HEK293T (cell line): ENCODE data around the gene TFRC.

Source experiments
- CTCF ChIA-PET: fragments of 350-600 bp; formaldehyde crosslinking; extraction: SDS; loops from one replicate; lab custom pipeline; 2021; ENCODE audit warnings: antibody characterized with exemption, inconsistent platforms; lab: Yijun Ruan, JAX
- POLR2A ChIA-PET: fragments of 350-600 bp; formaldehyde crosslinking; extraction: SDS; loops from one replicate; lab custom pipeline; 2020; ENCODE audit warnings: antibody characterized with exemption, inconsistent platforms; lab: Yijun Ruan, JAX
- DNase-seq: peaks from one replicate; pipeline ENCODE4 v3.0.0; 2012; ENCODE audit warnings: mixed read lengths; ENCODE audit errors: extremely low spot score
- ARNT ChIP-seq: fragments of 450-650 bp; IDR thresholded peaks from 2 replicates; pipeline ENCODE4 v1.6.1; 2017; ENCODE audit warnings: mild to moderate bottlenecking
- BHLHE40 ChIP-seq: fragments of 450-650 bp; IDR thresholded peaks from 2 replicates; pipeline ENCODE4 v1.6.1; 2016; ENCODE audit warnings: mild to moderate bottlenecking, moderate library complexity, borderline replicate concordance
- CTBP1 ChIP-seq: fragments of 450-650 bp; IDR thresholded peaks from 2 replicates; pipeline ENCODE4 v1.6.1; 2016; ENCODE audit warnings: borderline replicate concordance
- ELF4 ChIP-seq: fragments of 450-650 bp; IDR thresholded peaks from 2 replicates; pipeline ENCODE4 v1.6.1; 2017; ENCODE audit warnings: antibody characterized with exemption
- FOXA1 ChIP-seq: fragments of 450-650 bp; IDR thresholded peaks from 2 replicates; pipeline ENCODE4 v1.6.1; 2016; ENCODE audit warnings: mild to moderate bottlenecking
- FOXK2 ChIP-seq: fragments of 450-650 bp; IDR thresholded peaks from 2 replicates; pipeline ENCODE4 v1.6.1; 2016; ENCODE audit warnings: mild to moderate bottlenecking
- FOXM1 ChIP-seq: fragments of 450-650 bp; IDR thresholded peaks from 2 replicates; pipeline ENCODE4 v1.6.1; 2017; ENCODE audit warnings: mild to moderate bottlenecking, borderline replicate concordance
- HDGF ChIP-seq: fragments of 450-650 bp; IDR thresholded peaks from 2 replicates; pipeline ENCODE4 v1.6.1; 2017; ENCODE audit warnings: antibody characterized with exemption, borderline replicate concordance
- L3MBTL2 ChIP-seq: fragments of 450-650 bp; conservative IDR thresholded peaks from 2 replicates; pipeline ENCODE4 v1.6.1; 2016; ENCODE audit warnings: mild to moderate bottlenecking
- LEF1 ChIP-seq: fragments of 450-650 bp; IDR thresholded peaks from 2 replicates; pipeline ENCODE4 v1.6.1; 2017; ENCODE audit warnings: mild to moderate bottlenecking, borderline replicate concordance
- NFRKB ChIP-seq: fragments of 450-650 bp; IDR thresholded peaks from 2 replicates; pipeline ENCODE4 v1.6.1; 2016; ENCODE audit warnings: mild to moderate bottlenecking, moderate library complexity
- SP1 ChIP-seq: fragments of 450-650 bp; IDR thresholded peaks from 2 replicates; pipeline ENCODE4 v1.6.1; 2017
- SUZ12 ChIP-seq: fragments of 450-650 bp; IDR thresholded peaks from 2 replicates; pipeline ENCODE4 v1.6.1; 2016; ENCODE audit warnings: mild to moderate bottlenecking
- TARDBP ChIP-seq: fragments of 450-650 bp; IDR thresholded peaks from 2 replicates; pipeline ENCODE4 v1.6.1; 2016
- ZNF384 ChIP-seq: fragments of 450-650 bp; IDR thresholded peaks from 2 replicates; pipeline ENCODE4 v1.6.1; 2016
- TF ChIP-seq, protein P1 (sequence below): fragments of 450-650 bp; IDR thresholded peaks from 2 replicates; pipeline ENCODE4 v1.6.1; 2016

TFRC gene

DNA sequence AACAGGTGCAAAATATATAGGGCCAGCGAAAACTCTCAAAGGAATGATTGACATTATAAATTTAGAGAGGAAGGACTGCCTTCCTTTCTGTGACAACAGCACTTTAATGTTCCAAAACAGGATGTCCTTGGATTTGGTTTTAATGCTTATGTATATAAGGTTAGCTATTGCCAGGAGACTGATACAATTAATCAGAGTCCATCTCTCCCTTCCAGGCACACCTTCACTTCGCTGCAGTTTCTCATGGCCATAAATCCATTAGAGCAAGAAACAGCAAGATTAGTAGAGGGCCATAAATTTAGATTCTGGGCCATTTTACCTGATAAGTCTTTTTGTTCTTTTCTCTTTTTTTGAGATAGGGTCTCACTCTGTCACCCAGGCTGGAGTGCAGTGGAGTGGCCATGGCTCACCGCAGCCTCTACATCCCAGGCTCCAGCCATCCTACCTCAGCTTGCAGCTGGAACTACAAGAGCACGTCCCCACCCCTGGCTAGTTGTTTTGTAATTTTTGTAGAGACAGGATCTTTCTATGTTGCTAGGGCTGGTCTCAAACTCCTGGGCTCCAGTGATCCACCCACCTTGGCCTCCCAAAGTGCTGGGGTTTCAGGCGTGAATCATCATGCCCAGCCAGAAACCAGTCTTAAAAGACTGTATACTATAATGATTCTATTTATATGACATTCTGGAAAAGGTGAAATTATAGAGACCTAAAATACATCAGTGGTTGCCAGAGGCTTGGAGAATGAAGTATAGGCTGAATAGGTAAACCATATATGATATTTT lies 15.7 kb upstream of the TFRC start:
- POLR2A ChIA-PET, result no interaction called here
- TF ChIP-seq, protein P1, sequence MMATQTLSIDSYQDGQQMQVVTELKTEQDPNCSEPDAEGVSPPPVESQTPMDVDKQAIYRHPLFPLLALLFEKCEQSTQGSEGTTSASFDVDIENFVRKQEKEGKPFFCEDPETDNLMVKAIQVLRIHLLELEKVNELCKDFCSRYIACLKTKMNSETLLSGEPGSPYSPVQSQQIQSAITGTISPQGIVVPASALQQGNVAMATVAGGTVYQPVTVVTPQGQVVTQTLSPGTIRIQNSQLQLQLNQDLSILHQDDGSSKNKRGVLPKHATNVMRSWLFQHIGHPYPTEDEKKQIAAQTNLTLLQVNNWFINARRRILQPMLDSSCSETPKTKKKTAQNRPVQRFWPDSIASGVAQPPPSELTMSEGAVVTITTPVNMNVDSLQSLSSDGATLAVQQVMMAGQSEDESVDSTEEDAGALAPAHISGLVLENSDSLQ, result no peak
- TF ChIP-seq FOXM1, result no peak
- no peak for TF ChIP-seq ARNT
- CTCF ChIA-PET, result interaction anchor here (0.7 kb wide), 1 partner anchor 95 kb away, joined by 9 read pairs; no protein-coding TSS in a partner anchor
- DNase-seq, result no peak

GRCh38 chr3:196096382-196096953 lies 14.6 kb upstream of the TFRC start:
- ChIA-PET CTCF (interaction anchor here (0.5 kb wide), 1 partner anchor 21 kb away, joined by 3 read pairs; no protein-coding TSS in a partner anchor), POLR2A (no interaction called here)
- TF ChIP-seq ARNT (no peak), SP1 (no peak), SUZ12 (no peak), ZNF384 (no peak), FOXA1 (no peak), FOXK2 (no peak), FOXM1 (no peak), ELF4 (no peak), NFRKB (no peak), CTBP1 (no peak), HDGF (no peak), BHLHE40 (no peak), TARDBP (no peak), L3MBTL2 (no peak), LEF1 (no peak)
- TF ChIP-seq, protein P1, result no peak
- no peak for DNase-seq

GRCh38 chr3:196093317-196094111 lies 11.6 kb upstream of the TFRC start:
- no peak for DNase-seq
- POLR2A ChIA-PET, result no interaction called here
- CTCF ChIA-PET, result interaction anchor here (0.6 kb wide), 1 partner anchor 1061 kb away, joined by 3 read pairs; no protein-coding TSS in a partner anchor
- TF ChIP-seq FOXK2 (no peak), FOXA1 (no peak), ZNF384 (no peak), SP1 (no peak), CTBP1 (no peak), SUZ12 (no peak), HDGF (no peak), LEF1 (no peak), TARDBP (no peak), ARNT (no peak), L3MBTL2 (no peak), ELF4 (no peak), NFRKB (no peak), BHLHE40 (no peak), FOXM1 (no peak)
- TF ChIP-seq, protein P1, result no peak

DNA sequence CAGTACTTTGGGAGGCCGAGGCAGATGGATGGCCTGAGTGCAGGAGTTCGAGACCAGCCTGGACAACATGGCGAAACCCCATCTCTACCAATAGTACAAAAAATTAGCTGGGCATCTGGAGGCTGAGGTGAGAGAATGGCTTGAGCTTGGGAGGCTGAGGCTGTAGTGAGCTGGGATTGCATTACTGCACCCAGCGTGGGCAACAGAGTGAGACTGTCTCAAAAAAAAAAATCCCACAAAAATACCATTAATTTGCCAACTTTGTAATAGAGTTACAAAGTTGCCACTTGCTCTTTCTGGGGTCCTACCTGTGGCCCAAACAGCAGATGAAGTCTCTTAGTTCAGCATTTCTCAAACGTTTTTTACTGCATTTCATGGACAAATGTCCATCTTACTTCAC lies 6.0 kb upstream of the TFRC start:
- TF ChIP-seq, protein P1, result no peak
- TF ChIP-seq HDGF (no peak), SP1 (no peak), TARDBP (no peak), L3MBTL2 (no peak), BHLHE40 (no peak), ZNF384 (no peak), SUZ12 (no peak), NFRKB (no peak), FOXA1 (no peak), CTBP1 (no peak), FOXK2 (no peak), ARNT (no peak), FOXM1 (no peak), ELF4 (no peak), LEF1 (no peak)
- CTCF ChIA-PET, result no interaction called here
- POLR2A ChIA-PET, result no interaction called here
- no peak for DNase-seq

- no peak for DNase-seq
- CTCF ChIA-PET, result no interaction called here
- POLR2A ChIA-PET, result no interaction called here
- TF ChIP-seq NFRKB, result no peak
- TF ChIP-seq ZNF384, result no peak
- no peak for TF ChIP-seq LEF1
- no peak for TF ChIP-seq SUZ12
These were observed 705 bp upstream of the TFRC start for GRCh38 chr3:196082619-196082971.
